HCT116 (cell line): ENCODE measurements around the gene SPOCK3. TPM values are rescaled to one million over a fixed set of nuclear protein-coding genes. Genes with fewer than 3 reads are reported as not detected.

Experiments
- ATAC-seq: fragments of 200-7000 bp; cut with Tn5 transposase; 2 replicates; pipeline ENCODE4 v1.9.1; 2020; ENCODE audit warnings: mild to moderate bottlenecking, moderate library complexity
- BruUV-seq: library from RNA; stranded (reverse); fragments of 400-500 nt; replicated peaks from 2 replicates; lab custom pipeline; 2021; lab: Mats Ljungman, UMichigan
- CTCF ChIA-PET: fragments of 300-600 bp; sonication (Branson Sonifier 250); formaldehyde crosslinking; loops from one replicate; lab custom pipeline; 2021; ENCODE audit warnings: antibody characterized with exemption; lab: Charles Lee
- POLR2A ChIA-PET: fragments of 300-600, 350-600 bp; sonication (Branson Sonifier 250); formaldehyde crosslinking; loops from one replicate; lab custom pipeline; 2021; ENCODE audit warnings: antibody characterized with exemption; lab: Charles Lee
- RAD21 ChIA-PET, 2 experiments: fragments of 300-600 bp; sonication (Branson Sonifier 250); formaldehyde crosslinking; loops; one replicate each; lab custom pipeline; 2023; ENCODE audit warnings: low total read pairs in 2 of 2; ENCODE audit not compliant: uncharacterized antibody in 2 of 2, unreplicated experiment in 2 of 2, low non-redundant PET in 1 of 2; lab: Charles Lee
- DNase-seq: peaks from one replicate; pipeline ENCODE4 v3.0.0-alpha.2; 2010; ENCODE audit warnings: low read depth, low spot score
- H2AFZ ChIP-seq: fragments of 200-600 bp; shearing (Covaris generic), sonication (generic); 2 replicates; pipeline ENCODE4 v1.6.1; 2017; ENCODE audit warnings: low read depth, mixed run types, mixed read lengths, antibody characterized with exemption, low read length; ENCODE audit not compliant: poor library complexity, severe bottlenecking
- H3K27ac ChIP-seq: 2 replicates; pipeline ENCODE4 v1.5.1; 2012; ENCODE audit warnings: low read depth, low read length
- H3K27me3 ChIP-seq: fragments of 200-600 bp; sonication (generic); 2 replicates; pipeline ENCODE4 v1.6.1; 2016; ENCODE audit warnings: mixed run types, low read length, mixed read lengths; ENCODE audit not compliant: insufficient read depth
- H3K36me3 ChIP-seq, 2 experiments: fragments of 200-500 bp in 1 of 2; fragments of 200-600 bp in 1 of 2; sonication (Bioruptor generic) in 1 of 2; sonication (generic) in 1 of 2; 2 replicates each; pipeline versions ENCODE4 v1.5.1 to v1.6.1; 2014 to 2016; ENCODE audit warnings: low read length in 2 of 2, inconsistent platforms in 1 of 2, mixed read lengths in 1 of 2, mixed run types in 1 of 2; ENCODE audit not compliant: insufficient read depth in 2 of 2, control insufficient read depth in 1 of 2
- H3K4me1 ChIP-seq, 2 experiments: fragments of 200-600 bp in 1 of 2; sonication (generic) in 1 of 2; 2 replicates each; pipeline versions ENCODE4 v1.5.1 to v1.6.1; 2012 to 2017; ENCODE audit warnings: low read length in 2 of 2, inconsistent platforms in 1 of 2, mild to moderate bottlenecking in 1 of 2, mixed read lengths in 1 of 2, mixed run types in 1 of 2, moderate library complexity in 1 of 2; ENCODE audit not compliant: insufficient read depth in 2 of 2, control insufficient read depth in 1 of 2
- H3K4me2 ChIP-seq: fragments of 200-600 bp; sonication (generic); 2 replicates; pipeline ENCODE4 v1.6.1; 2017; ENCODE audit warnings: mixed run types, low read length, mixed read lengths
- H3K4me3 ChIP-seq, 2 experiments: fragments of 200-600 bp in 1 of 2; sonication (generic) in 1 of 2; replicated peaks in 1 of 2; 2 replicates each; pipeline ENCODE4 v1.5.1; 2011 to 2016; ENCODE audit warnings: low read length in 2 of 2, control low read depth in 1 of 2, low read depth in 1 of 2, mild to moderate bottlenecking in 1 of 2, mixed read lengths in 1 of 2, mixed run types in 1 of 2
- H3K79me2 ChIP-seq: fragments of 200-600 bp; sonication (generic); 2 replicates; pipeline ENCODE4 v1.6.1; 2017; ENCODE audit warnings: mild to moderate bottlenecking, mixed run types, low read length, moderate library complexity, mixed read lengths; ENCODE audit not compliant: insufficient read depth
- H3K9ac ChIP-seq: fragments of 200-600 bp; sonication (generic); 2 replicates; pipeline ENCODE4 v1.6.1; 2016; ENCODE audit warnings: low read length, mixed read lengths
- H3K9me2 ChIP-seq: fragments of 200-600 bp; sonication (generic), shearing (Covaris generic); 2 replicates; pipeline ENCODE4 v1.6.1; 2017; ENCODE audit warnings: mixed run types, mild to moderate bottlenecking, moderate library complexity; ENCODE audit not compliant: insufficient read depth
- H3K9me3 ChIP-seq, 2 experiments: fragments of 200-500 bp in 1 of 2; fragments of 200-600 bp in 1 of 2; sonication (Bioruptor generic) in 1 of 2; sonication (generic) in 1 of 2; 2 replicates each; pipeline ENCODE4 v1.6.1; 2014 to 2017; ENCODE audit warnings: low read length in 2 of 2, mixed read lengths in 2 of 2, inconsistent platforms in 1 of 2, low read depth in 1 of 2, mild to moderate bottlenecking in 1 of 2, mixed run types in 1 of 2, moderate library complexity in 1 of 2; ENCODE audit not compliant: control insufficient read depth in 1 of 2, insufficient read depth in 1 of 2
- H4K20me1 ChIP-seq: fragments of 200-600 bp; sonication (generic), shearing (Covaris generic); 2 replicates; pipeline ENCODE4 v1.6.1; 2017; ENCODE audit warnings: mixed run types, mild to moderate bottlenecking, moderate library complexity; ENCODE audit not compliant: insufficient read depth
- ATF3 ChIP-seq: IDR thresholded peaks from 2 replicates; pipeline ENCODE4 v1.6.1; 2012
- CBX3 ChIP-seq: IDR thresholded peaks from 2 replicates; pipeline ENCODE4 v1.6.1; 2012; ENCODE audit warnings: low read depth
- CEBPB ChIP-seq: IDR thresholded peaks from 2 replicates; pipeline ENCODE4 v1.6.1; 2012; ENCODE audit warnings: low read depth
- CTCF ChIP-seq, 3 experiments: fragments of 200-600 bp in 1 of 3; sonication (generic) in 1 of 3; IDR thresholded peaks in 2 of 3; conservative IDR thresholded peaks in 1 of 3; 2 replicates each; pipeline ENCODE4 v1.5.1; 2012 to 2017; ENCODE audit warnings: low read depth in 2 of 3, low read length in 2 of 3, antibody characterized with exemption in 1 of 3, borderline replicate concordance in 1 of 3, control low read depth in 1 of 3, mild to moderate bottlenecking in 1 of 3, mixed read lengths in 1 of 3, mixed run types in 1 of 3, moderate library complexity in 1 of 3; ENCODE audit not compliant: insufficient read depth in 1 of 3
- EGR1 ChIP-seq: IDR thresholded peaks from 2 replicates; pipeline ENCODE4 v1.6.1; 2012; ENCODE audit warnings: low read depth
- ELF1 ChIP-seq: IDR thresholded peaks from 2 replicates; pipeline ENCODE4 v1.6.1; 2012; ENCODE audit warnings: low read depth, borderline replicate concordance
- EZH2 ChIP-seq: fragments of 200-600 bp; sonication (generic); IDR thresholded peaks from 2 replicates; pipeline ENCODE4 v1.6.1; 2017; ENCODE audit warnings: antibody characterized with exemption, mixed run types
- FOSL1 ChIP-seq: IDR thresholded peaks from 2 replicates; pipeline ENCODE4 v1.6.1; 2012; ENCODE audit warnings: low read depth
- JUND ChIP-seq: IDR thresholded peaks from 2 replicates; pipeline ENCODE4 v1.6.1; 2012
- POLR2AphosphoS5 ChIP-seq: IDR thresholded peaks from 2 replicates; pipeline ENCODE4 v1.6.1; 2011; ENCODE audit warnings: mild to moderate bottlenecking, low read depth, low read length, moderate library complexity
- REST ChIP-seq: IDR thresholded peaks from 2 replicates; pipeline ENCODE4 v1.6.1; 2012; ENCODE audit warnings: low read depth
- SIN3A ChIP-seq: IDR thresholded peaks from 2 replicates; pipeline ENCODE4 v1.6.1; 2012; ENCODE audit warnings: low read depth
- SRF ChIP-seq: IDR thresholded peaks from 2 replicates; pipeline ENCODE4 v1.6.1; 2012; ENCODE audit warnings: low read depth
- ZFX ChIP-seq: fragments of 450-650 bp; IDR thresholded peaks from 2 replicates; pipeline ENCODE4 v1.6.1; 2017
- intact Hi-C: fragments of 100-400 bp; cut with micrococcal nuclease; formaldehyde crosslinking; loops from 2 replicates; pipeline ENCODE4 v1.10.0; 2022
- total RNA-seq: library from RNA; stranded (reverse); gene quantifications from one replicate; pipeline ENCODE4 v1.2.1, GENCODE V29; 2021; ENCODE audit not compliant: unreplicated experiment

SPOCK3 gene
- total RNA-seq, 1 experiment from 2014 or later = 1.7 TPM

GRCh38 chr4:166777760-166778159 is 456.5 kb downstream of the SPOCK3 start:
- TF ChIP-seq CEBPB (no peak), EGR1 (no peak), FOSL1 (no peak), ELF1 (no peak)
- Histone ChIP-seq H3K9me2 (no peaks in the 10 kb centered on the region), H3K4me1 (no peaks in the 10 kb centered on the region), H3K79me2 (no peaks in the 10 kb centered on the region), H3K9ac (no peak overlapping the region), H2AFZ (no peak overlapping the region), H4K20me1 (no peaks in the 10 kb centered on the region), H3K9me3 (no peaks in the 10 kb centered on the region), H3K36me3 (no peaks in the 10 kb centered on the region), H3K4me2 (no peak overlapping the region), H3K27me3 (no peaks in the 10 kb centered on the region), H3K27ac (no peak overlapping the region), H3K4me3 (no peak overlapping the region)
- ATAC-seq (no peak), DNase-seq (no peak)
- POLR2A ChIA-PET = no interaction called here
- CTCF ChIA-PET = no interaction called here
- intact Hi-C loops = no loop called here
- no TSS peak for BruUV-seq
- RAD21 ChIA-PET = no interaction called here

- ChIA-PET POLR2A (no interaction called here), RAD21 (no interaction called here), CTCF (no interaction called here)
- H3K36me3 ChIP-seq = no peaks in the 10 kb centered on the region
- no peaks in the 10 kb centered on the region for H3K79me2 ChIP-seq
- no peak overlapping the region for H3K4me3 ChIP-seq
- no TSS peak for BruUV-seq
- no peak for ATAC-seq
- H4K20me1 ChIP-seq = no peaks in the 10 kb centered on the region
- no peak overlapping the region for H3K4me2 ChIP-seq
- no peak for DNase-seq
- intact Hi-C loops = no loop called here
- H3K9me3 ChIP-seq = no peaks in the 10 kb centered on the region
- no peak overlapping the region for H3K27ac ChIP-seq
- H3K27me3 ChIP-seq = no peaks in the 10 kb centered on the region
- no peak overlapping the region for H3K9ac ChIP-seq
- H2AFZ ChIP-seq = no peak overlapping the region
- TF ChIP-seq POLR2AphosphoS5 (no peak), REST (no peak), CEBPB (no peak), FOSL1 (no peak), JUND (no peak), SIN3A (no peak), CBX3 (no peak), SRF (no peak), EZH2 (no peak), CTCF (IDR thresholded peaks at IDR 0.05 in 2 of 3, conservative IDR thresholded peaks at IDR 0.05 in 1 of 3; ENCODE audit: borderline replicate concordance in 1 of 3, insufficient read depth in 1 of 3, low read depth in 2 of 3, low read length in 2 of 3) (no peak), ATF3 (no peak), ZFX (no peak)
- H3K9me2 ChIP-seq = no peaks in the 10 kb centered on the region
- no peaks in the 10 kb centered on the region for H3K4me1 ChIP-seq
These were observed 471.3 kb downstream of the SPOCK3 start for GRCh38 chr4:166763018-166763417.
